ENCODE measurements around the gene PHF2. TPM values are rescaled to one million over a fixed set of nuclear protein-coding genes. Genes with fewer than 3 reads are reported as not detected.

Gene PHF2
- total and polyA plus RNA-seq, 2 of the 4 experiments (the other 2 are of a cell fraction): 5.9 to 9.5 TPM

- peaks cover 49 to 86% of the 10 kb centered on the region in 2 experiments for H3K79me1 ChIP-seq (ENCODE audit: low read depth in 1 of 2, low read length in 2 of 2)
- H2AFZ ChIP-seq (replicated peaks; ENCODE audit: low read length, poor library complexity): peak overlapping the region; percentile 26
- H3K27ac ChIP-seq (ENCODE audit: insufficient read depth, low read length): no peak overlapping the region
- H3K4me2 ChIP-seq (ENCODE audit: low read depth, low read length): no peak overlapping the region
- no peak overlapping the region for H2BK20ac ChIP-seq (ENCODE audit: low read depth, low read length)
- H3K18ac ChIP-seq (ENCODE audit: low read depth, low read length): no peak overlapping the region
- DNase-seq: no peak
- intact Hi-C loops (cut with micrococcal nuclease): no loop called here
- H3K14ac ChIP-seq (replicated peaks; ENCODE audit: low read depth, low read length): no peak overlapping the region
- no peaks in the 10 kb centered on the region for H3K4me1 ChIP-seq (ENCODE audit: control insufficient read depth, insufficient read depth, low read length)
- no peak for TF ChIP-seq RAD21 (IDR thresholded peaks at IDR 0.05; ENCODE audit: low read length)
- no peak for TF ChIP-seq MAZ (IDR thresholded peaks at IDR 0.05; ENCODE audit: borderline replicate concordance, low read depth, low read length)
- no peak for TF ChIP-seq MXI1 (IDR thresholded peaks at IDR 0.05; ENCODE audit: borderline replicate concordance, low read depth, low read length)
- TF ChIP-seq, protein P1, sequence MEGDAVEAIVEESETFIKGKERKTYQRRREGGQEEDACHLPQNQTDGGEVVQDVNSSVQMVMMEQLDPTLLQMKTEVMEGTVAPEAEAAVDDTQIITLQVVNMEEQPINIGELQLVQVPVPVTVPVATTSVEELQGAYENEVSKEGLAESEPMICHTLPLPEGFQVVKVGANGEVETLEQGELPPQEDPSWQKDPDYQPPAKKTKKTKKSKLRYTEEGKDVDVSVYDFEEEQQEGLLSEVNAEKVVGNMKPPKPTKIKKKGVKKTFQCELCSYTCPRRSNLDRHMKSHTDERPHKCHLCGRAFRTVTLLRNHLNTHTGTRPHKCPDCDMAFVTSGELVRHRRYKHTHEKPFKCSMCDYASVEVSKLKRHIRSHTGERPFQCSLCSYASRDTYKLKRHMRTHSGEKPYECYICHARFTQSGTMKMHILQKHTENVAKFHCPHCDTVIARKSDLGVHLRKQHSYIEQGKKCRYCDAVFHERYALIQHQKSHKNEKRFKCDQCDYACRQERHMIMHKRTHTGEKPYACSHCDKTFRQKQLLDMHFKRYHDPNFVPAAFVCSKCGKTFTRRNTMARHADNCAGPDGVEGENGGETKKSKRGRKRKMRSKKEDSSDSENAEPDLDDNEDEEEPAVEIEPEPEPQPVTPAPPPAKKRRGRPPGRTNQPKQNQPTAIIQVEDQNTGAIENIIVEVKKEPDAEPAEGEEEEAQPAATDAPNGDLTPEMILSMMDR (conservative IDR thresholded peaks at IDR 0.05; ENCODE audit: low read depth, low read length): no peak
- TF ChIP-seq CEBPB (IDR thresholded peaks at IDR 0.05; ENCODE audit: low read depth, low read length): no peak
- TF ChIP-seq USF2 (IDR thresholded peaks at IDR 0.05; ENCODE audit: low read depth, low read length): no peak
- TF ChIP-seq BHLHE40 (IDR thresholded peaks at IDR 0.05; ENCODE audit: low read depth, low read length): no peak
- TF ChIP-seq CHD1 (IDR thresholded peaks at IDR 0.05; ENCODE audit: low read depth, low read length): no peak
- TF ChIP-seq RCOR1 (IDR thresholded peaks at IDR 0.05; ENCODE audit: insufficient replicate concordance, low read length): no peak
- TF ChIP-seq NFE2L2 (IDR thresholded peaks at IDR 0.05; ENCODE audit: low read depth, low read length): no peak
- no peak for TF ChIP-seq MAFK (IDR thresholded peaks at IDR 0.05; ENCODE audit: low read depth, low read length)
- no peak for TF ChIP-seq SMC3 (IDR thresholded peaks at IDR 0.05; ENCODE audit: low read depth, low read length)
- TF ChIP-seq POLR2A (IDR thresholded peaks at IDR 0.05; ENCODE audit: low read depth, low read length): no peak
- H4K8ac ChIP-seq (ENCODE audit: low read depth in 2 of 2, low read length in 2 of 2): no peak overlapping the region
- no peak overlapping the region for H3K56ac ChIP-seq (ENCODE audit: extremely low read depth, insufficient read depth, low read length)
- no peaks in the 10 kb centered on the region for H3K9me3 ChIP-seq (ENCODE audit: control insufficient read depth, insufficient read depth, low read length)
- H4K5ac ChIP-seq (ENCODE audit: low read depth, low read length): no peak overlapping the region
- no peak overlapping the region for H2BK120ac ChIP-seq (ENCODE audit: low read depth, low read length)
- no peak overlapping the region for H2AK5ac ChIP-seq (ENCODE audit: low read depth, low read length)
- no peak overlapping the region for H3K9ac ChIP-seq (ENCODE audit: low read depth, low read length)
- no peak overlapping the region for H3K4ac ChIP-seq (ENCODE audit: low read depth, low read length)
- ChIA-PET CTCF (no interaction called here), POLR2A (ENCODE audit: unreplicated experiment) (no interaction called here)
- H3K27me3 ChIP-seq (ENCODE audit: control insufficient read depth, insufficient read depth, low read length): no peaks in the 10 kb centered on the region
- H3K9me1 ChIP-seq (ENCODE audit: insufficient read depth, low read length): peaks cover 28% of the 10 kb centered on the region
- WGBS, 2 experiments (ENCODE audit: extremely low coverage in 2 of 2, insufficient read length in 1 of 2): 90% methylated on average over 4 of the region's 15 CpGs; no CpG with 5 or more reads in 1 of the 2 experiments
- H2BK15ac ChIP-seq (ENCODE audit: low read depth, low read length): no peak overlapping the region
- no TSS peak for BruUV-seq (replicated peaks)
- no peak overlapping the region for H3K23ac ChIP-seq (ENCODE audit: low read depth, low read length)
- no peak for ATAC-seq (ENCODE audit: low read depth)
- no peak overlapping the region for H2BK5ac ChIP-seq (ENCODE audit: low read depth, low read length, poor library complexity, severe bottlenecking)
- no peak overlapping the region for H2AK9ac ChIP-seq (replicated peaks; ENCODE audit: low read depth, low read length, poor library complexity)
- no peak overlapping the region for H4K91ac ChIP-seq (ENCODE audit: insufficient read depth, low read depth, low read length)
- H3K4me3 ChIP-seq (ENCODE audit: insufficient read depth, low read depth, low read length): no peak overlapping the region
- dilution Hi-C loops (cut with HindIII; ENCODE audit: low sequenced_read_pairs, unreplicated experiment): no loop called here
- peaks cover 67% of the 10 kb centered on the region for H4K20me1 ChIP-seq (ENCODE audit: insufficient read depth, low read length)
- H3K36me3 ChIP-seq (ENCODE audit: control insufficient read depth, insufficient read depth, low read length): no peaks in the 10 kb centered on the region
- in situ Hi-C loops (cut with MboI; ENCODE audit: low sequenced_read_pairs): no loop called here
Measured at GRCh38 chr9:93597871-93598646, 21.7 kb downstream of the PHF2 start.
